ENCODE measurements around the gene C1orf159.
A peak's percentile ranks its signal among the peaks of the same experiment; 100 is the strongest.

Gene C1orf159

DNA sequence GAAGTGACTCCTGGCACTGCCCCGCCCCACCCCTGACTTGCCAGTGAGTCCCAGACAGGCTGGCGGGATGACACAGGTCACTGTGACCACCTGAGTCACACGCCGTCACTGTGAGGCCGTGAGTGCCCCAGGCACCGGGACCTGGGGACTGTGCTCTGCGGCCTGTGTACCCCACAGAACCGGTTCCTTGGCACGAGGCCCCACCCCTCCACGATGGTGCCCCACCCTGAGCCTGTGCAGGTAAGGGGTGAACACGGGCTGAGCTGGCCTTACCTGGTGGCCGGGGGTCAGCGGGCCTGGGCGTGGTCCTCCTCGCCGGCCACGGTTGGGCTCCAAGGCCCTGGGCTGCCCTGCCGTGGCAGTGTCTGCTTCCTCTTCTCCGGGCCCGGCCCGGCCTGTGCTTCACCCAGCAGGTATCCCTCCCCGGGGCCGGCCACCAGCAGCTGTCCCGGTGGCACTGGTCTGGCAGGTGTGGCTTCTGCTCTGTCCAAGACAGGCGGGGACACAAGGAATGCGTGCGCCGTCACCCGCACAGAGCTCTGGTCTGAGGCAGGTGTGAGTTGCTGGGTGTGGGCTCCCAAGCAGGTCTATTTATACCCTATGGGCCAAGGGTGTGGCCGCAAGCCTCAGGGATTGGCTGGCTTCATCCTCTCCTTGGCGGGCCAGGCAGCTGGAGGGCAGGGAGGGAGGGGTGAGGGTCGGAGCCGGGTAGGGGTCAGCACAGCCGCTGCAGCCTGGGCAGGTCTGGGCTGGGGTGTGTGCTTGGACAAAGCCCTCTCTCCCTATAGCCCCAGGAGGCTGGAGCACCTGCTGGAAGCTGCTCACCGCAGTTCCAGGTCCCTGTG is 41.9 kb downstream of the C1orf159 start, which contains the start of gene RNF223:
Gene RNF223, minus strand, starts transcription at position 564 of the 845 bp plus-strand sequence. CDS start 1,740 bp downstream, outside the sequence.
- peak within 1 kb of the TSS; percentile 56 for H3K4me3 ChIP-seq (ENCODE audit: low read length)

DNA sequence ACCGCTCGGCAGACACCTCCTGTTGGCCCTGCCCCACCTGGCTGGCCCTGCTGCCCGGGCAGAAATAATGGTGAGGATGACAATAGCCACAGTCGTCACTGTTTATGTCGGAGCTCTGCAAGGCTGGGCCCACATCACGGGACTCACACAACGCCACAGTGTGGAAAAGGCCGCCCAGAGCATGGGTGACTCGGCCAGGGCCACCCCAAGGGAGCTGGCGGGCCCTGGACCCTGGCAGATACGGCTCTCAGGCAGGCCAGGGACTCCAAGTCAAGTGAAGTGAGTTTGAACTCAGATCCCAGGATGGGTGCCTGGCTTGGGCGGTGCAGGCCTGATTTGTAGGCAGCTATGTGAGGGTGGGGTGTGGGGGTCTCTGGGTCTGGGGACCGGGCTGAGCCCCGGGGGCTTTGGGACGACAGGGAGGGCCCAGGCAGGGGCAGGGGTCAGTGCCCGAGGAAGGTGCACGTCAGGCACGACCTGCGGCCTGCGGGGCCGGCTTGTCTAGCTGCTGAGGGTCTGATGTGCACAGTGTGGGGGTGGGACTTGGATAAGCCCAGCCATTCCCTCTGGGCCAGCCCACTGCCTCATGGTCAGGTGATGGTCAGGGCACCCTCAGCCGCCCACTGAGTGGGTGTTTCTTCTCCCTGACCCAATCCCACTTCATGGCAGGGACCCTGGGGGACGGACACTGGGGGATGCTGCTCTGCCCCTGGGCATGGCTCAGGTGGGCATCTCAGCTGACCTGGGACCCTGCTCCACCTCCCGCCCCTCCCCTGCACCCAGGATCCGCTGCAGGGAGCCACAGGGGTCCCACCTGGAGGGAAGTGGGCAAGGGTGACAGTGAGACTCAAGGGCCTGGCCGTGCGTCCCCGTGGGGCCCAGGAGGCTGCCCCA is 42.8 kb downstream of the C1orf159 start:
- Histone ChIP-seq H3K27me3 (ENCODE audit: control insufficient read depth, insufficient read depth, low read length) (peaks cover 16% of the 10 kb centered on the region), H3K9ac (ENCODE audit: low read length) (peak overlapping the region; percentile 73), H3K4me3 (ENCODE audit: low read length) (peak overlapping the region; percentile 56), H3K9me3 (ENCODE audit: control insufficient read depth, low read length) (no peaks in the 10 kb centered on the region), H3K36me3 (ENCODE audit: control insufficient read depth, insufficient read depth, low read length) (no peaks in the 10 kb centered on the region), H3K4me1 (ENCODE audit: control insufficient read depth, insufficient read depth, low read length) (peaks cover 50% of the 10 kb centered on the region)

More for the DNA sequence above, 41.9 kb downstream of the C1orf159 start, which contains the start of gene RNF223:
- Histone ChIP-seq H3K36me3 (ENCODE audit: control insufficient read depth, insufficient read depth, low read length) (no peaks in the 10 kb centered on the region), H3K9me3 (ENCODE audit: control insufficient read depth, low read length) (no peaks in the 10 kb centered on the region), H3K9ac (ENCODE audit: low read length) (peak within 1 kb of the TSS; percentile 73), H3K4me1 (ENCODE audit: control insufficient read depth, insufficient read depth, low read length) (peaks cover 47% of the 10 kb centered on the region), H3K27me3 (ENCODE audit: control insufficient read depth, insufficient read depth, low read length) (peaks cover 14% of the 10 kb centered on the region)

DNA sequence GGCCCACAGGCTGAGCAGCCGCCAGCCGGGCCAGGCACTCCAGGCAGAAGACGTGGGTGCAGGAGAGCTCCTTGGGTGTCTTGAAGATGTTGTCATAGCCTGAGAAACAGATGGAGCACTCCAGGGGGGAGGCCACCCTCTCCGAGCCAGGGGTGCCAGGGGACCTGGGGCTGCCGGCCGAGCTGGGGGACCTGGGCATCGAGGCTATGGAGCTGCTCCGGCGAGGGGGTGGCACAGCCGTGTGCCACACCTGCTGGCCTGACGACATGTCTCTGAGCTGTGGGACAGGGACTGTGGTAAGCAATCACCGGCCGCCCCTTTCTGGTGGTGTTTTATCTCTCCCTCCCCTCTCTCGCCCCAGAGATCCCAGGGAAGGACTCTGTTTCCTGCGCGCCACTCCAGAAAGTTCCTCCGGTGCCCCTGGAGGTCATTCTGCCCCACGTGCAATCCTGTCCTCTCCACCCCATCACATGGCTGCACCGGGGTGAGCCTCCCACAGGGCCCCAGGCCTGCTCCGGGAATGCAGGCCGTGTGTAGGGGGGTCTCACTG is 43.5 kb downstream of the C1orf159 start:
- Histone ChIP-seq H3K9ac (ENCODE audit: low read length) (peak overlapping the region; percentile 73), H3K9me3 (ENCODE audit: control insufficient read depth, low read length) (no peaks in the 10 kb centered on the region), H3K27me3 (ENCODE audit: control insufficient read depth, insufficient read depth, low read length) (peaks cover 22% of the 10 kb centered on the region), H3K4me1 (ENCODE audit: control insufficient read depth, insufficient read depth, low read length) (peaks cover 56% of the 10 kb centered on the region), H3K36me3 (ENCODE audit: control insufficient read depth, insufficient read depth, low read length) (no peaks in the 10 kb centered on the region), H3K4me3 (ENCODE audit: low read length) (no peak overlapping the region)

DNA sequence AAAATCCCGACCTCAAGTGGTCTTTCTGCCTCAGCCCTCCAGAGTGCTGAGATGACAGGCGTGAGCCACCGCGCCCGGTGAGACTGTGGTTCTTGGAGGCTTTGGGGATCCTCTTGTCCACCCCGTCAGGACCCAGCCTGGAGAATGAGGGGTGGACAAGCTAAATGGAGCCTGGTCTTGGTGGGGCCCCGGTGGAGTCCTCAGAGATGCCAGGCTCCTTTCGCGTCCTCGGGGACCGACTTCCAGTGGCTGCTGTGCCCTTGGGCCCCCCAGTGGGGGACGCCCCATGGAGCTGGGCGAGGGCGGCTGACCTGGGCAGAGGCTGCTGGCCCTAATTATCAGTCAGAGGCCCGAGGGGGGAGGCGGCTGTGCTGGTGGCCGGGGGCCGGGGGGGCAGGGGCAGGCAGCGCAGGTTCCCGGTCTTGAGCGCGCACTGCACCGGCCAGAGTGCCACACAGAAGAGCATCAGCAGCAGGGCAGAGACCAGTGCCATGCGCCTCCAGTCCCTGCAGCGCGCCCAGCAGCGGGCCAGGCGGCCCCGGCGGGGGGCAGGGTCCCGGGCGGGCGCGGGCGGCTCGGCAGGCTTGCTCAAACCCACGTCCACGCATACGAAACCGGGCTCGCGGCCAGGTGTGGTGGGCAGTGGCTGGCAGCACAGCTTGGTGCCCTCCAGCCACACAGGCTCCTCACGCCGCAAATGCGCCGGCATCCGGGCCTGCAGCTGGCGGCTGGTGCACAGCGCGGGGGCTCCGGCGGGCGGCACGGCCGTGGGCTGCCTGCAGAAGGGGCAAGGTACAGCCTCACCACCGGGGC is 44.2 kb downstream of the C1orf159 start:
- H3K4me3 ChIP-seq (ENCODE audit: low read length): no peak overlapping the region
- H3K27me3 ChIP-seq (ENCODE audit: control insufficient read depth, insufficient read depth, low read length): peaks cover 22% of the 10 kb centered on the region
- no peaks in the 10 kb centered on the region for H3K36me3 ChIP-seq (ENCODE audit: control insufficient read depth, insufficient read depth, low read length)
- H3K4me1 ChIP-seq (ENCODE audit: control insufficient read depth, insufficient read depth, low read length): peaks cover 56% of the 10 kb centered on the region
- H3K9ac ChIP-seq (ENCODE audit: low read length): no peak overlapping the region
- H3K9me3 ChIP-seq (ENCODE audit: control insufficient read depth, low read length): no peaks in the 10 kb centered on the region

DNA sequence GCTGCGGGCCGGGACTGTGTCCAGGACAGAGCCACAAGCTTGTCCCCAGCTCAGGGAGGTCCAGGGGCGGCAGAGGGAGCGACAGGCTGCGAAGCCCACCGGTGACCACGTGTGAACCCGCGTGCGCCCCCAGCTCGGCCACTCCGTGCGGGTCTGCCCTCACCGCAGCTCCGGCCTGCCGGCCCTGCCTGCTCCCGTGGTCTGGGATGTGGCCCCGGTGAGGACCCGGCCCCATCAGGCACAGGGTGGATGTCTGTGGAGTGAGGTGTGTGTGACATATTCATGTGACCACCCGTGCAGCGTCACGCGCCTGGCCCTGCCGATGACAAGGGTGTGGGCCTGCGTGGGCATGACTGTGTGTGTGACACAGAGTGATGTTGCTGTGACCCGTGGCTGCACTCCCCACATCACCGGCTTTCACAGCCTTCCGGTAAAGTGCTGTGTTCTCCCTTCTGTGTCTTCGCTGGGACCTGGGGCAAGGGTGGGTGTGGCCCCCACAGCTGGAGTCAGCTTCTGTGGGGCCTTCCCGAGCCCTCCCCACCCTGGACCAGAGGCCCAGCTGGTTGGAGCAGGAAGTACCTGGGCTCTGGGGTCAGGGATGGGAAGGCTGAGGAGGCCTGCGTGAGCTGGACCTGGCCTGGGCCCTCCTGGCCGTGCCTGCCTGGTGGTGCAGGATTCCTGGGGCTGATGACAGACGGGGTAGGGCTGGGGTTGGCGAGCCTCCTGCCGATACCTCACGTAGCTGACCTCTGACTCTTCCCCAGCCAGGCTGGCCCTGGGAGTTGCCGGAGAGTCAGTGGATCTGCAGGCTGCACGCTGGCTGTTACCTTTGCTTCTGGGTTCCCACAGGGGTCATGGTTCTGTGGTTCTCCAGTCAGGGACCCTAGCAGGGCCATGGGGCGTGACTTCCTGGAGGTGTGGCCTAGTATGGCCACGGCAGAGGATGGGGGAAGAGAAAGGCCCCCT is 45.9 kb downstream of the C1orf159 start:
- H3K9ac ChIP-seq (ENCODE audit: low read length): no peak overlapping the region
- H3K4me3 ChIP-seq (ENCODE audit: low read length): no peak overlapping the region
- no peaks in the 10 kb centered on the region for H3K36me3 ChIP-seq (ENCODE audit: control insufficient read depth, insufficient read depth, low read length)
- H3K4me1 ChIP-seq (ENCODE audit: control insufficient read depth, insufficient read depth, low read length): peaks cover 54% of the 10 kb centered on the region
- H3K9me3 ChIP-seq (ENCODE audit: control insufficient read depth, low read length): no peaks in the 10 kb centered on the region
- H3K27me3 ChIP-seq (ENCODE audit: control insufficient read depth, insufficient read depth, low read length): peaks cover 22% of the 10 kb centered on the region

DNA sequence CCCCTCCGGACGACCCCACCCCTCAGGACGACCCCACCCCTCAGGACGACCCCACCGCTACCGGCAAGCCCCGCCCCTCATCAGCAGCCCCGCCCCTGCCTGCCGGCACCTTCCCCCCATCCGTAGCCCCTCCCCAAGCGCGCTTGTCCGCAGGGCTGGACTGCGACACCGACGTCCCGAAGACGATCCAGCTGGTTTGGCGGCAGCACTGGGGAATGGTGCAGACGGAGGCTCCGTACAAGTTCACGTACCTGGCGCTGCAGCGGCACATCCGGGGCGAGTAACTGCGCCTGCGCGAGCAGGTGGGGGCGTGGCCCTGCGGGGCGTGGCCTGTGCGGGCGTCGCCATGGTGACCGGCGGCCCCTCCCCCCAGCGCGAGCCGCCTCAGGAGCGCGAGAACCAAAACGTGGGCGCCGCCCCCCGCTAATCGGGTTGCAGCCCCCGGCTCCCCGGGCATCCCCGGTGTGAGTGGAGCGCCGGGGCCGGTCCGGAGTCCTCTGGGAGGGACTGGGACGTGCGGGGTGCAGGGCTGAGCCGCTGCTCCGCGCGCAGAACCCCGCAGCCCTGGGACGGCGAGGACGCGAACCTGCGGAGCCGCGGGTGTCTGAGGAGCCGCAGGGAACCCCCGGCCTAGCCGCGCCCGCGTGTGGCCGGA is 46.7 kb downstream of the C1orf159 start:
- peaks cover 49% of the 10 kb centered on the region for H3K4me1 ChIP-seq (ENCODE audit: control insufficient read depth, insufficient read depth, low read length)
- no peaks in the 10 kb centered on the region for H3K9me3 ChIP-seq (ENCODE audit: control insufficient read depth, low read length)
- H3K27me3 ChIP-seq (ENCODE audit: control insufficient read depth, insufficient read depth, low read length): peaks cover 26% of the 10 kb centered on the region
- H3K36me3 ChIP-seq (ENCODE audit: control insufficient read depth, insufficient read depth, low read length): no peaks in the 10 kb centered on the region
- H3K9ac ChIP-seq (ENCODE audit: low read length): peak overlapping the region; percentile 39
- H3K4me3 ChIP-seq (ENCODE audit: low read length): no peak overlapping the region

DNA sequence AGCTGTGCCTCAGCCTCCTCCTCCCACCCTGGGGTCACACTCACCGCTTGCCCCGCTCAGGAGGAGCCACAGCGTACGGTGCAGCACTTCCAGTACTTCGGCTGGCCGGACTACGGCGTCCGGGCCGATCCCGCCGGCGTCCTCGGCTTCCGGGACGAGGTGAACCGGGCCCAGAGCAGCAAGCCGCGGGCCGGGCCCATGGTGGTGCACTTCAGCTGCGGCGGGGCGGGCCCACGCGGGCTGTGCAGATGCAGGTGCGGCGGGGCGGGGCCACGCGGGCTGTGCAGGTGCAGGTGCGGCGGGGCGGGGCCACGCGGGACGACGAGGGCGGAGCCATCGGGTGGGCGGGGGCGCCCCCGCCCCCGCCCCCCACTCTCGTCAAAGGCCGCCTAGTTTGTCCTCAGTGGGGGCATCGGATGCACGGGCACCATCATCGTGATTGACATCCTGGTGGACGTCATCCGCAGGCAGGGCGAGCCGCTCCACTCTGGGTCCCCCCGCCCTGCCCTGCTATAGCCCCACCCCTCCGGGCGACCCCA is 47.3 kb downstream of the C1orf159 start:
- H3K4me3 ChIP-seq (ENCODE audit: low read length): no peak overlapping the region
- peaks cover 31% of the 10 kb centered on the region for H3K27me3 ChIP-seq (ENCODE audit: control insufficient read depth, insufficient read depth, low read length)
- no peaks in the 10 kb centered on the region for H3K36me3 ChIP-seq (ENCODE audit: control insufficient read depth, insufficient read depth, low read length)
- no peaks in the 10 kb centered on the region for H3K9me3 ChIP-seq (ENCODE audit: control insufficient read depth, low read length)
- H3K9ac ChIP-seq (ENCODE audit: low read length): peak overlapping the region; percentile 53
- H3K4me1 ChIP-seq (ENCODE audit: control insufficient read depth, insufficient read depth, low read length): peaks cover 49% of the 10 kb centered on the region

DNA sequence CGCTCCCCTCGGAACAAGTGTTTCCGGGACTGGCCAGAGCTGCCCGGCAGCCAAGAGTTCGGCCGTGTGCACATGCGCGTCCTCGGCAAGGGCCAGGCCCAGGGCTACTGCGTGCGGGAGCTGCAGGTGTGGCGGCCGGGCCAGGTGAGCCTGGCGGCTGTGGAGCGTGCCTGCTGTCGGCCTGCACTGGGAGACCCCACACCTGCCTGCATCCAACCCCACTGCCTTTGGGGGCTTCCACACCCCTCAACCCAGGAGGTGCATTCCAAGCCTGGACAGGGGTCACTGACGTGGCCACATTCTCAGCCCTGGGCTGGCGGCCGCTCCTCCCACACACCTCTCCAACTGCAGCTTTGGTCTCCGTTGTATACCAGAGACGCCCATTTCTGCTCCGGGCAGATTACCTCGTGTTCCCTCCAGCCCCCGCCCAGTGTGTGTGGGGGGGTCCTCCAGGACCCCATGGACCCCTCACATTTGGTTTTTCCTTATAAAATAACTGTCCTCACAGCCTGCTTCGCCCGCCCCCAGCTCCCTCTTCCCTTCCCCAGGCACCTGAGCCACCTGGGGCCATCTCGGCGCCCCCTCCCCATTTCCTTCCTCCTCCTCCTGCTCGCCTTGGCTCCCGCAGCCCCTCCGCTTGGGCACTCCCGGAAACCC is 47.9 kb downstream of the C1orf159 start:
- peaks cover 47% of the 10 kb centered on the region for H3K4me1 ChIP-seq (ENCODE audit: control insufficient read depth, insufficient read depth, low read length)
- no peaks in the 10 kb centered on the region for H3K9me3 ChIP-seq (ENCODE audit: control insufficient read depth, low read length)
- peak overlapping the region; percentile 2 for H3K4me3 ChIP-seq (ENCODE audit: low read length)
- peak overlapping the region; percentile 53 for H3K9ac ChIP-seq (ENCODE audit: low read length)
- no peaks in the 10 kb centered on the region for H3K36me3 ChIP-seq (ENCODE audit: control insufficient read depth, insufficient read depth, low read length)
- H3K27me3 ChIP-seq (ENCODE audit: control insufficient read depth, insufficient read depth, low read length): peaks cover 32% of the 10 kb centered on the region

DNA sequence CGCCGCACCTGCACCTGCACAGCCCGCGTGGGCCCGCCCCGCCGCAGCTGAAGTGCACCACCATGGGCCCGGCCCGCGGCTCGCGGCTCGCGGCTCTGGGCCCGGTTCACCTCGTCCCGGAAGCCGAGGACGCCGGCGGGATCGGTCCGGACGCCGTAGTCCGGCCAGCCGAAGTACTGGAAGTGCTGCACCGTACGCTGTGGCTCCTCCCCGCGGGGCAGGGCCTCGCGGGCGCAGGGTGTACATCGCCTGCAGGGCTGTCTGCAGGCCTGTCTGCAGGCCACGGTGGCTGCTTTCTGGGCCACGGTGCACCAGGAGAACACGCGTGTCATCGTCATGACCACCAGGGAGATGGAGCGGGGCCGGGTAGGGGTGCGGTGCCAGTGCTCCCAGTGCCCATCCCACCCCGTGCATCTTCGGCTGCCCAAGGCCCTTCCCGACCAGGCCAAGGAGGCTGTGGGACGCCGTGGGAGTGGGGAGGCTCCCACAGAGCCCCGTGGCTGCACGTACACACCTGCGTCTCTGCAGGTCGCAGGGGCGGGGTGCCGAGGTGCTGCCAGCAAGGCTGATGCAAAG is 48.5 kb downstream of the C1orf159 start:
- Histone ChIP-seq H3K27me3 (ENCODE audit: control insufficient read depth, insufficient read depth, low read length) (peaks cover 38% of the 10 kb centered on the region), H3K4me1 (ENCODE audit: control insufficient read depth, insufficient read depth, low read length) (peaks cover 47% of the 10 kb centered on the region), H3K9me3 (ENCODE audit: control insufficient read depth, low read length) (no peaks in the 10 kb centered on the region), H3K36me3 (ENCODE audit: control insufficient read depth, insufficient read depth, low read length) (no peaks in the 10 kb centered on the region), H3K9ac (ENCODE audit: low read length) (no peak overlapping the region), H3K4me3 (ENCODE audit: low read length) (peak overlapping the region; percentile 2)
